H1 (cell line): ENCODE measurements around the gene ABHD16A.

Experiments
- CTCF ChIP-seq, 3 experiments: IDR thresholded peaks; 1 replicate in 2 of 3; 2 replicates in 1 of 3; pipeline versions ENCODE4 v1.5.1 to v1.6.1; 2011; ENCODE audit warnings: low read length in 3 of 3, mild to moderate bottlenecking in 3 of 3, inconsistent platforms in 2 of 3, low read depth in 1 of 3, moderate library complexity in 1 of 3; ENCODE audit not compliant: insufficient read depth in 1 of 3; ENCODE audit errors: control extremely low read depth in 1 of 3
- EP300 ChIP-seq, 2 experiments: IDR thresholded peaks; 1 replicate in 1 of 2; 2 replicates in 1 of 2; pipeline ENCODE4 v1.6.1; 2011 to 2012; ENCODE audit warnings: low read depth in 2 of 2, low read length in 2 of 2, mild to moderate bottlenecking in 2 of 2, borderline replicate concordance in 1 of 2, inconsistent platforms in 1 of 2, moderate library complexity in 1 of 2
- GABPA ChIP-seq: IDR thresholded peaks from 2 replicates; pipeline ENCODE4 v1.6.1; 2011; ENCODE audit warnings: mild to moderate bottlenecking, low read length, moderate library complexity, borderline replicate concordance; ENCODE audit not compliant: insufficient read depth
- JUND ChIP-seq: IDR thresholded peaks from 2 replicates; pipeline ENCODE4 v1.6.1; 2011; ENCODE audit warnings: mild to moderate bottlenecking, improper control_type of control experiment, low read length
- KDM5A ChIP-seq: fragments of 200-600 bp; IDR thresholded peaks from 2 replicates; pipeline ENCODE4 v1.7.1; 2012; ENCODE audit warnings: mild to moderate bottlenecking, low read length, inconsistent platforms, mixed read lengths
- MAFK ChIP-seq: IDR thresholded peaks from 2 replicates; pipeline ENCODE4 v1.6.1; 2012; ENCODE audit warnings: low read depth, mild to moderate bottlenecking, improper control_type of control experiment, low read length
- PHF8 ChIP-seq: fragments of 200-600 bp; sonication (generic); conservative IDR thresholded peaks from 2 replicates; pipeline ENCODE4 v1.7.1; 2012; ENCODE audit warnings: low read depth, mild to moderate bottlenecking, inconsistent platforms, low read length, moderate library complexity
- RBBP5 ChIP-seq: IDR thresholded peaks from 2 replicates; pipeline ENCODE4 v1.7.1; 2012; ENCODE audit warnings: low read depth, mild to moderate bottlenecking, inconsistent platforms, low read length, moderate library complexity, borderline replicate concordance
- SUZ12 ChIP-seq: fragments of 200-600 bp; sonication (generic); IDR thresholded peaks from 2 replicates; pipeline ENCODE4 v1.6.1; 2012; ENCODE audit warnings: mild to moderate bottlenecking, inconsistent platforms, low read length, moderate library complexity, mixed read lengths
- TAF1 ChIP-seq: IDR thresholded peaks from 2 replicates; pipeline ENCODE4 v1.6.1; 2011; ENCODE audit warnings: mild to moderate bottlenecking, low read depth, low read length
- TEAD4 ChIP-seq: IDR thresholded peaks from 2 replicates; pipeline ENCODE4 v1.6.1; 2012; ENCODE audit warnings: low read depth, low read length, inconsistent platforms, mixed read lengths

- TF ChIP-seq RBBP5 (no peak), TEAD4 (no peak), CTCF (IDR thresholded peaks at IDR 0.05; ENCODE audit: control extremely low read depth in 1 of 3, insufficient read depth in 1 of 3, low read depth in 1 of 3, low read length in 3 of 3) (no peak), KDM5A (no peak), TAF1 (no peak), EP300 (IDR thresholded peaks at IDR 0.05; ENCODE audit: borderline replicate concordance in 1 of 2, low read depth in 2 of 2, low read length in 2 of 2) (no peak), PHF8 (no peak), GABPA (no peak), SUZ12 (no peak), MAFK (no peak), JUND (no peak)
These were observed 45.5 kb downstream of the ABHD16A start for GRCh38 chr6:31657406-31658157.
